H9 (cell line): ENCODE measurements around the gene PPP1R14C. TPM values are rescaled to one million over a fixed set of nuclear protein-coding genes. Genes with fewer than 3 reads are reported as not detected.

ENCODE experiments used
- DNase-seq: peaks from one replicate; pipeline ENCODE4 v3.0.0-alpha.2; 2017
- H2AFZ ChIP-seq: one replicate; pipeline ENCODE4 v1.6.1; 2013; ENCODE audit warnings: mild to moderate bottlenecking, low read length, control low read depth, moderate library complexity
- H2AK5ac ChIP-seq: 2 replicates; pipeline ENCODE4 v1.6.1; 2013; ENCODE audit warnings: low read length, control low read depth, mixed read lengths; ENCODE audit not compliant: insufficient read length
- H2BK120ac ChIP-seq: one replicate; pipeline ENCODE4 v1.6.1; 2013; ENCODE audit warnings: low read depth, mild to moderate bottlenecking, low read length, control low read depth, inconsistent platforms; ENCODE audit not compliant: poor library complexity, severe bottlenecking
- H2BK12ac ChIP-seq: 2 replicates; pipeline ENCODE4 v1.6.1; 2013; ENCODE audit warnings: low read length, control low read depth, mixed read lengths, low read depth; ENCODE audit not compliant: insufficient read length
- H2BK15ac ChIP-seq: 2 replicates; pipeline ENCODE4 v1.6.1; 2013; ENCODE audit warnings: low read depth, low read length, control low read depth
- H2BK20ac ChIP-seq: one replicate; pipeline ENCODE4 v1.6.1; 2013; ENCODE audit warnings: low read depth, mild to moderate bottlenecking, low read length, control low read depth, inconsistent platforms; ENCODE audit not compliant: poor library complexity, severe bottlenecking
- H2BK5ac ChIP-seq: 2 replicates; pipeline ENCODE4 v1.6.1; 2013; ENCODE audit warnings: low read length, control low read depth, mixed read lengths; ENCODE audit not compliant: insufficient read length
- H3K14ac ChIP-seq: 2 replicates; pipeline ENCODE4 v1.6.1; 2013; ENCODE audit warnings: low read length, control low read depth; ENCODE audit not compliant: insufficient read depth
- H3K18ac ChIP-seq: 2 replicates; pipeline ENCODE4 v1.6.1; 2013; ENCODE audit warnings: low read depth, mild to moderate bottlenecking, mixed read lengths, low read length, control low read depth; ENCODE audit not compliant: insufficient read length
- H3K23ac ChIP-seq: 2 replicates; pipeline ENCODE4 v1.6.1; 2013; ENCODE audit warnings: low read length, control low read depth, mixed read lengths, low read depth; ENCODE audit not compliant: insufficient read length
- H3K23me2 ChIP-seq: 2 replicates; pipeline ENCODE4 v1.6.1; 2013; ENCODE audit warnings: low read depth, mild to moderate bottlenecking, mixed read lengths, low read length, control low read depth; ENCODE audit not compliant: insufficient read length, poor library complexity, severe bottlenecking
- H3K27ac ChIP-seq: 2 replicates; pipeline ENCODE4 v1.5.1; 2013; ENCODE audit warnings: low read length, control low read depth, mixed read lengths, low read depth; ENCODE audit not compliant: insufficient read length
- H3K27me3 ChIP-seq: 2 replicates; pipeline ENCODE4 v1.6.1; 2013; ENCODE audit warnings: low read length, control low read depth, inconsistent platforms; ENCODE audit not compliant: insufficient read depth
- H3K4ac ChIP-seq: 2 replicates; pipeline ENCODE4 v1.6.1; 2013; ENCODE audit warnings: low read depth, mild to moderate bottlenecking, control low read depth, inconsistent platforms, low read length, moderate library complexity
- H3K4me1 ChIP-seq: 2 replicates; pipeline ENCODE4 v1.6.1; 2013; ENCODE audit warnings: low read length, control low read depth, inconsistent platforms; ENCODE audit not compliant: insufficient read depth
- H3K4me2 ChIP-seq: 2 replicates; pipeline ENCODE4 v1.6.1; 2013; ENCODE audit warnings: low read length, control low read depth, mixed read lengths; ENCODE audit not compliant: insufficient read length, insufficient read depth
- H3K56ac ChIP-seq: 2 replicates; pipeline ENCODE4 v1.6.1; 2013; ENCODE audit warnings: low read depth, mild to moderate bottlenecking, mixed read lengths, low read length, control low read depth; ENCODE audit not compliant: insufficient read length
- H3K79me1 ChIP-seq: 2 replicates; pipeline ENCODE4 v1.6.1; 2013; ENCODE audit warnings: low read depth, mild to moderate bottlenecking, moderate library complexity, low read length, control low read depth, inconsistent platforms; ENCODE audit not compliant: insufficient read depth, poor library complexity, severe bottlenecking
- H3K79me2 ChIP-seq: 2 replicates; pipeline ENCODE4 v1.6.1; 2013; ENCODE audit warnings: low read length, control low read depth, inconsistent platforms; ENCODE audit not compliant: insufficient read depth
- H3K9ac ChIP-seq: 2 replicates; pipeline ENCODE4 v1.6.1; 2013; ENCODE audit warnings: low read length, control low read depth, mixed read lengths; ENCODE audit not compliant: insufficient read length; ENCODE audit errors: extremely low read depth
- H3K9me3 ChIP-seq: one replicate; pipeline ENCODE4 v1.6.1; 2013; ENCODE audit warnings: low read depth, low read length, inconsistent platforms; ENCODE audit not compliant: control insufficient read depth
- H3T11ph ChIP-seq: one replicate; pipeline ENCODE4 v1.6.1; 2013; ENCODE audit warnings: mild to moderate bottlenecking, low read length, control low read depth, inconsistent platforms
- H4K20me1 ChIP-seq: one replicate; pipeline ENCODE4 v1.6.1; 2013; ENCODE audit not compliant: control insufficient read depth, insufficient read length, insufficient read depth
- H4K5ac ChIP-seq: 2 replicates; pipeline ENCODE4 v1.6.1; 2013; ENCODE audit warnings: low read depth, mild to moderate bottlenecking, mixed read lengths, low read length, control low read depth; ENCODE audit not compliant: insufficient read length
- H4K8ac ChIP-seq: replicated peaks from 2 replicates; pipeline ENCODE4 v1.6.1; 2013; ENCODE audit warnings: low read length, control low read depth, mixed read lengths, low read depth; ENCODE audit not compliant: insufficient read length
- H4K91ac ChIP-seq: 2 replicates; pipeline ENCODE4 v1.6.1; 2013; ENCODE audit warnings: low read depth, mild to moderate bottlenecking, moderate library complexity, mixed read lengths, low read length, control low read depth; ENCODE audit not compliant: insufficient read length
- H3K27ac Mint-ChIP-seq, 3 experiments: 2 replicates in 2 of 3; 3 replicates in 1 of 3; pipeline ENCODE4 v1.8.0; 2020 to 2021; ENCODE audit warnings: mixed read lengths in 3 of 3, mild to moderate bottlenecking in 1 of 3, moderate library complexity in 1 of 3
- H3K27me3 Mint-ChIP-seq: 2 replicates; pipeline ENCODE4 v1.8.0; 2021; ENCODE audit warnings: low read depth, mild to moderate bottlenecking, moderate library complexity, mixed read lengths
- H3K36me3 Mint-ChIP-seq, 3 experiments: 2 replicates in 2 of 3; 3 replicates in 1 of 3; pipeline ENCODE4 v1.8.0; 2020 to 2021; ENCODE audit warnings: low read depth in 3 of 3, mixed read lengths in 3 of 3; ENCODE audit not compliant: insufficient read depth in 1 of 3
- H3K4me1 Mint-ChIP-seq, 2 experiments: 2 replicates each; pipeline ENCODE4 v1.8.0; 2020; ENCODE audit warnings: mixed read lengths in 2 of 2
- H3K4me3 Mint-ChIP-seq, 2 experiments: 2 replicates in 1 of 2; 3 replicates in 1 of 2; pipeline ENCODE4 v1.8.0; 2020 to 2021; ENCODE audit warnings: mild to moderate bottlenecking in 2 of 2, mixed read lengths in 2 of 2, moderate library complexity in 1 of 2
- H3K9me3 Mint-ChIP-seq, 2 experiments: 2 replicates in 1 of 2; 3 replicates in 1 of 2; pipeline ENCODE4 v1.8.0; 2020; ENCODE audit warnings: mild to moderate bottlenecking in 2 of 2, mixed read lengths in 2 of 2, moderate library complexity in 1 of 2
- WGBS: extraction: QIAGEN DNeasy Blood & Tissue Kit; methylation state at CpG from one replicate; pipeline ENCODE4 v1.1.7; 2013; ENCODE audit warnings: missing lambda C conversion rate, low lambda C conversion rate, mixed read lengths; ENCODE audit not compliant: insufficient read length; ENCODE audit errors: extremely low coverage; 5-methylcytosine and 5-hydroxymethylcytosine counted together
- total RNA-seq: library from RNA; stranded (reverse); gene quantifications from 2 replicates; pipeline ENCODE4 v1.2.1, GENCODE V29; 2021
- TF ChIP-seq, protein P1 (sequence below): fragments of 200-600 bp; sonication (generic); conservative IDR thresholded peaks from 3 replicates; pipeline ENCODE4 v1.8.0; 2021; ENCODE audit warnings: antibody characterized with exemption, mild to moderate bottlenecking

Gene PPP1R14C
- total RNA-seq, 1 experiment from 2014 or later: 0.37 TPM

DNA sequence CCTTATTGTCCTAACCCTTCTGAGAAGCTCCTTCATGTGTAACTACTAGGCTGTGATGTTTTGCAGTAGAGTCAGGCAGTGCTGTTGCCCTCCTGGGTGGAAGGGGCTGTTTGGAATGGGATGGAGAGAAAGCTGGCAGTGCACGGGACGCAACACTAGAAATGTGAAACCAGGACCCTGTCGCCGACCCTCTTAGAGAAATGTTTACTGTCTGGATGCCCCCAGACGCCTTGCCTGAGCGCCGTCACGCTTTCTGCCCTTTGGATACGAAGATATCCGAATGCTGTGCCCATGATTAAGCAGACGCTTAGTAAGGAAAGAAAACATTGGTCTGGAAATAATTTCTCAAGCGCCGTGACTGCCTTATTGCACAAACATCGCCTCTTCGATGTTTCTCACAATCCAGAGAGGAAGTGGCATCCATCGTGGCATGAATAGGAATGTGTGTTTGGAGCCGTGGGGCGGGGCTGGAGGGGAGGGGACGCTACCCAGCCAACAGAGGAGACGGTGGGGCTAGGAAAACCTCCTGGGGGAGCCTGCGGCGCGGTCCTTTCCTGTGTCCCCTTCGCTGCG, 661 bp upstream of the PPP1R14C start:
- Histone ChIP-seq H3K9me3 (no peaks in the 10 kb centered on the region), H4K8ac (no peak overlapping the region), H2BK5ac (no peak overlapping the region), H3K4me2 (peak overlapping the region; percentile 51), H3T11ph (no peak overlapping the region), H4K91ac (no peak overlapping the region), H3K79me2 (no peaks in the 10 kb centered on the region), H3K56ac (no peak overlapping the region), H2AK5ac (no peak overlapping the region), H3K4ac (no peak overlapping the region), H3K27me3 (peaks cover 34% of the 10 kb centered on the region), H3K23ac (no peak overlapping the region), H2AFZ (no peak overlapping the region), H3K9ac (no peak overlapping the region), H2BK120ac (no peak overlapping the region), H2BK15ac (no peak overlapping the region), H3K27ac (no peak overlapping the region), H4K20me1 (no peaks in the 10 kb centered on the region), H3K4me1 (no peaks in the 10 kb centered on the region), H4K5ac (no peak overlapping the region), H3K23me2 (peaks cover 14% of the 10 kb centered on the region), H3K18ac (no peak overlapping the region), H3K14ac (no peak overlapping the region), H2BK12ac (no peak overlapping the region), H3K79me1 (no peaks in the 10 kb centered on the region), H2BK20ac (no peak overlapping the region)
- 0 out of 5 replicates have a peak, but pooled peaks cover 0 to 2% of the 10 kb centered on the region in 2 experiments for H3K9me3 Mint-ChIP-seq
- peak overlapping the region; percentile 60 to 77 for H3K4me3 Mint-ChIP-seq
- WGBS: no CpG with 5 or more reads among the region's 25 CpGs
- H3K36me3 Mint-ChIP-seq: no peaks in the 10 kb centered on the region; a peak in 2 of 7 replicates
- peaks cover 83% of the 10 kb centered on the region for H3K27me3 Mint-ChIP-seq
- TF ChIP-seq, protein P1, sequence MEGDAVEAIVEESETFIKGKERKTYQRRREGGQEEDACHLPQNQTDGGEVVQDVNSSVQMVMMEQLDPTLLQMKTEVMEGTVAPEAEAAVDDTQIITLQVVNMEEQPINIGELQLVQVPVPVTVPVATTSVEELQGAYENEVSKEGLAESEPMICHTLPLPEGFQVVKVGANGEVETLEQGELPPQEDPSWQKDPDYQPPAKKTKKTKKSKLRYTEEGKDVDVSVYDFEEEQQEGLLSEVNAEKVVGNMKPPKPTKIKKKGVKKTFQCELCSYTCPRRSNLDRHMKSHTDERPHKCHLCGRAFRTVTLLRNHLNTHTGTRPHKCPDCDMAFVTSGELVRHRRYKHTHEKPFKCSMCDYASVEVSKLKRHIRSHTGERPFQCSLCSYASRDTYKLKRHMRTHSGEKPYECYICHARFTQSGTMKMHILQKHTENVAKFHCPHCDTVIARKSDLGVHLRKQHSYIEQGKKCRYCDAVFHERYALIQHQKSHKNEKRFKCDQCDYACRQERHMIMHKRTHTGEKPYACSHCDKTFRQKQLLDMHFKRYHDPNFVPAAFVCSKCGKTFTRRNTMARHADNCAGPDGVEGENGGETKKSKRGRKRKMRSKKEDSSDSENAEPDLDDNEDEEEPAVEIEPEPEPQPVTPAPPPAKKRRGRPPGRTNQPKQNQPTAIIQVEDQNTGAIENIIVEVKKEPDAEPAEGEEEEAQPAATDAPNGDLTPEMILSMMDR: no peak
- H3K4me1 Mint-ChIP-seq: peaks cover 11 to 18% of the 10 kb centered on the region in 2 experiments
- H3K27ac Mint-ChIP-seq: no peak overlapping the region
- no peak for DNase-seq
